HEK293 (cell line): ENCODE measurements around the gene TBX1.

Experiments
- CTCF ChIP-seq: fragments of 450-650 bp; formaldehyde crosslinking; IDR thresholded peaks from 2 replicates; pipeline ENCODE4 v1.5.1; 2016; ENCODE audit warnings: missing biosample characterization, missing genetic modification characterization
- HOXC10 ChIP-seq: sonication (generic); formaldehyde crosslinking; IDR thresholded peaks from 2 replicates; pipeline ENCODE4 v1.8.1; 2023; ENCODE audit warnings: mild to moderate bottlenecking, missing genetic modification reagents
- KLF7 ChIP-seq: fragments of 450-650 bp; formaldehyde crosslinking; IDR thresholded peaks from 2 replicates; pipeline ENCODE4 v1.5.1; 2016; ENCODE audit warnings: missing biosample characterization, missing genetic modification characterization, borderline replicate concordance
- REST ChIP-seq: fragments of 450-650 bp; formaldehyde crosslinking; IDR thresholded peaks from 2 replicates; pipeline ENCODE4 v1.5.1; 2016; ENCODE audit warnings: missing biosample characterization, missing genetic modification characterization
- TRIM28 ChIP-seq: IDR thresholded peaks from 2 replicates; pipeline ENCODE4 v1.6.1; 2011; ENCODE audit warnings: low read length, control low read depth, borderline replicate concordance
- ZBTB6 ChIP-seq: fragments of 450-650 bp; formaldehyde crosslinking; IDR thresholded peaks from 2 replicates; pipeline ENCODE4 v1.5.1; 2017; ENCODE audit warnings: missing biosample characterization, missing genetic modification characterization
- ZNF23 ChIP-seq: fragments of 450-650 bp; formaldehyde crosslinking; IDR thresholded peaks from 2 replicates; pipeline ENCODE4 v1.5.1; 2016; ENCODE audit warnings: missing biosample characterization, missing genetic modification characterization, borderline replicate concordance
- ZNF26 ChIP-seq: fragments of 450-650 bp; formaldehyde crosslinking; IDR thresholded peaks from 2 replicates; pipeline ENCODE4 v1.5.1; 2016; ENCODE audit warnings: missing biosample characterization, missing genetic modification characterization
- ZNF335 ChIP-seq: fragments of 450-650 bp; formaldehyde crosslinking; conservative IDR thresholded peaks from 2 replicates; pipeline ENCODE4 v1.5.1; 2016; ENCODE audit warnings: missing biosample characterization, missing genetic modification characterization
- ZNF423 ChIP-seq: fragments of 450-650 bp; formaldehyde crosslinking; IDR thresholded peaks from 2 replicates; pipeline ENCODE4 v1.5.1; 2016; ENCODE audit warnings: missing biosample characterization, missing genetic modification characterization
- ZNF707 ChIP-seq: fragments of 450-650 bp; formaldehyde crosslinking; IDR thresholded peaks from 2 replicates; pipeline ENCODE4 v1.5.1; 2016; ENCODE audit warnings: missing biosample characterization, missing genetic modification characterization

- no peak for TF ChIP-seq ZBTB6 (tag by site-specific recombination)
- no peak for TF ChIP-seq KLF7 (tag by site-specific recombination)
- TF ChIP-seq ZNF707 (tag by site-specific recombination): no peak
- no peak for TF ChIP-seq TRIM28
- TF ChIP-seq HOXC10 (CRISPR knock-in tag): no peak
- no peak for TF ChIP-seq REST (tag by site-specific recombination)
- peak; percentile 30 for TF ChIP-seq ZNF335 (tag by site-specific recombination)
- TF ChIP-seq CTCF (tag by site-specific recombination): no peak
- no peak for TF ChIP-seq ZNF423 (tag by site-specific recombination)
- TF ChIP-seq ZNF26 (tag by site-specific recombination): no peak
- TF ChIP-seq ZNF23 (tag by site-specific recombination): no peak
Observed at GRCh38 chr22:19761725-19762567, 1.4 kb downstream of the TBX1 start.
